HG03135 (cell line): ENCODE measurements around the gene PRDM12.

ENCODE experiments used
- ATAC-seq: cut with Tn5 transposase; IDR thresholded peaks from one replicate; pipeline ENCODE4 v1.9.1; 2021; ENCODE audit warnings: mild to moderate bottlenecking, moderate library complexity; ENCODE audit not compliant: unreplicated experiment

The PRDM12 gene

GRCh38 chr9:130714586-130715110, 50.3 kb downstream of the PRDM12 start:
- no peak for ATAC-seq

- no peak for ATAC-seq
These were observed 50.9 kb downstream of the PRDM12 start for GRCh38 chr9:130715270-130715669.

DNA sequence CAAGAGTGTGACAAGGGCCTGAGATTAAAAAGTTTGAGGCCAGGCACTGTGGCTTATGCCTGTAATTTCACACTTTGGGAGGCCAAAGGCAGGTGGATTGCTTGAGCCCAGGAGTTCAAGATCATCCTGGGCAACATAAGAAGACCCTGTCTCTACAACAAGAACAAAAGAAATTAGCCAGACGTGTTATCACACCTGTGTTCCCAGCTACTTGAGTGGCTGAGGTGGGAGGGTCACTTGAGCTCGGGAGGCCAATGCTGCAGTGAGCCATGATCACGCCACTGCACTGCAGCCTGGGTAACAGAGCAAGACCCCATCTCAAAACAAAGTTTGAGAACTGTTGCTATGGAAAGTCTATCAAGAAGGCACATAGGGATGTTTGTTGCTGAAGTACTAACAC, 54.2 kb downstream of the PRDM12 start:
- ATAC-seq: no peak

DNA sequence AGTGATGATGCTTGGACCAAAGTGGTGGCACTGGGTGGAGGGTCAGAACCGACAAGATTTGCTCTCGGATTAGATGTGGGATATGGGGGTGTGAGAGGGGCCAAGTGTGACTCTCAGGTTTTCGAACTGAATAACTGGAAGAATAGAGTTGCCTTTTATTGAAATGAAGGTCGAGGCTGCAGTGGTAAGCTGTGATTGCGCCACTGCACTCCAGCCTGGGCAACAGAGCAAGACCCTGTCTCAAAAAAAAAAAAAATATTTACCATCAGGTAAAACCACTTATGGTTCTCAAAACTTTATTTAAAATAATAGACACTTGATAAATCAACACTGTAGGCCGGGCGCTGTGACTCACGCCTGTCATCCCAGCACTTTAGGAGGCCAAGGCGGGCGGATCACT, 56.4 kb downstream of the PRDM12 start:
- ATAC-seq: no peak

DNA sequence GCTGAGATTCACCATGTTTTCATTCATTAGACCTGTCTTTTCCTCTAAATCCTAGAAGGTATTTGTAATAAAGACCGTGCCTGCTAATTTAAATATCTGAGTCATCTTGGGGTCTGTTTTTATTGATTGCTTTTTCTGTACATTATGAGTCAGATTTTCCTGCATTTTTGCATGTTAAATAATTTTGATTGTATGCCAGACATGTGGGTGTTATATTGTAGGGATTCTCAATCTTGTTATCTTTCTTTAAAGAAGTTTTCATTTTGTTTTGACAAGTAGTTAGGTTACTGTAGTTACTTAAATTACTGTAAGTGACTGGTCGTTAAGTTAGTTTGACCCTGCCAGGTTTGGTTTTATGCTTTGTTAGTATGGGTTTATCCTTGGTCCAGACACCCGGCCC, 64.3 kb downstream of the PRDM12 start:
- no peak for ATAC-seq

DNA sequence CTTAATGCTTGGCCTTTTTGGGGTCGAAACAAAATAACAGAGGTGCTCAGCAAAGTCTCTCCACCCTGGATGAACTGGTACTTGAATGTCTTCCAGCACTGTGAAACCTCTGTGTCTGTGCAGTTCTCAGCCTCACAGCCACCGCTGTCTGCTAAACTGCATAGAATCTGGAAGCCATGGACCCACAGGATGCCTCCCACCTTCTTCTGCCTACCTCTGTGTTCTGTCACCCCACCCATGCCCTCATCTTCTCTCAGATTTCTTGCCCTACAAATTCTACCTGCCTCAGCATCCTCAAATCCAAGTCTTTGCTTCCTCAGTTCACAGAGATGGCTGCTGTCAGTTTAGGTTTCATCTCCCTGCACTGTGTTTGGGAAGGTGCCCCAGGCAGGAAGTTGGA, 64.8 kb downstream of the PRDM12 start:
- ATAC-seq: no peak

DNA sequence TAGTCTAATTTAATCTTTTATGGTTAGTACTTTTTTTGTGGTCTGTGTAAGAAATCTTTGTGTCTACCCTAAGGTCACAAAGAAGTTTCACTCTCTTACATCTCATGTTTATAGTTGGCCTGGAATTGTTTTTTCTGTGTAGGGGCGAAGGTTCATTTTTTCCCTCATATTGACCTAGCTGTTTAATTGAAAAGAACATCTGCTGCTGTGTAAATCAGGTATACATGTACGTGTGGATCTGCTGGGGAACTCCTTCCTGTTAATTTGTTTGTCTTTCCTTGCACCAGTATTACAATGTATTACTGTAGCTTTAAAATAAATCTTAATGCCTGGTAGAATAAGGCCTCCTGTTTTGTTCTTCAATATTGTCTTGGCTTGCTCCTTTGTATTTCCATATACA, 67.0 kb downstream of the PRDM12 start:
- ATAC-seq: no peak

GRCh38 chr9:130732136-130732535, 67.7 kb downstream of the PRDM12 start:
- no peak for ATAC-seq
